Stimulated activated CD8-positive, alpha-beta memory T cell treated with anti-CD3 and anti-CD28 coated beads, Interleukin-4, amount 100 ng/mL, for 1 hour (primary cell): ENCODE results near the gene RPIA.

Source experiments
- DNase-seq, 2 donors: peaks; one replicate each; pipeline ENCODE4 v3.0.0-alpha.2; 2020; ENCODE audit warnings: low read depth in 2 of 2, low spot score in 1 of 2

The RPIA gene

GRCh38 chr2:88684519-88684918 is 7.0 kb upstream of the RPIA start:
- DNase-seq, result no peak

GRCh38 chr2:88686320-88686719 is 5.2 kb upstream of the RPIA start:
- no peak for DNase-seq

GRCh38 chr2:88687384-88687783 is 4.1 kb upstream of the RPIA start:
- no peak for DNase-seq

- peak in 1 of 2 donors; percentile 7 for DNase-seq
Measured at GRCh38 chr2:88690591-88691338, 708 bp upstream of the RPIA start.

GRCh38 chr2:88692187-88692586 is 714 bp downstream of the RPIA start:
- DNase-seq, result no peak

- no peak for DNase-seq
Measured at GRCh38 chr2:88693911-88694414, 2.5 kb downstream of the RPIA start.

GRCh38 chr2:88696611-88697010 is 5.1 kb downstream of the RPIA start:
- DNase-seq, result no peak

- DNase-seq, result no peak
Measured at GRCh38 chr2:88697370-88698026, 6.0 kb downstream of the RPIA start.

GRCh38 chr2:88698027-88698413 is 6.5 kb downstream of the RPIA start:
- no peak for DNase-seq

GRCh38 chr2:88698498-88699233 is 7.2 kb downstream of the RPIA start:
- no peak for DNase-seq

GRCh38 chr2:88707003-88707402 is 15.5 kb downstream of the RPIA start:
- no peak for DNase-seq

- DNase-seq, result no peak
Measured at GRCh38 chr2:88709181-88709631, 17.7 kb downstream of the RPIA start.

- no peak for DNase-seq
Measured at GRCh38 chr2:88711289-88711688, 19.8 kb downstream of the RPIA start.

GRCh38 chr2:88711897-88712296 is 20.4 kb downstream of the RPIA start:
- no peak for DNase-seq

GRCh38 chr2:88713408-88713807 is 21.9 kb downstream of the RPIA start:
- no peak for DNase-seq

GRCh38 chr2:88714667-88715066 is 23.2 kb downstream of the RPIA start:
- DNase-seq, result no peak

GRCh38 chr2:88720399-88720798 is 28.9 kb downstream of the RPIA start:
- DNase-seq, result no peak

- DNase-seq, result no peak
Measured at GRCh38 chr2:88721268-88721667, 29.8 kb downstream of the RPIA start.

GRCh38 chr2:88724643-88725332 is 33.3 kb downstream of the RPIA start:
- DNase-seq, result no peak

- no peak for DNase-seq
Measured at GRCh38 chr2:88729061-88729745, 37.7 kb downstream of the RPIA start.
